KBM-7 (cell line): ENCODE data around the gene SPOCK1.
"Not testable (repeated sequence)": the region's sequence is repeated elsewhere in the genome, so short reads cannot be mapped to it uniquely, and the experiment has no call there.

Source experiments
- DNase-seq: peaks from one replicate; pipeline ENCODE4 v3.0.0-alpha.2; 2015
- in situ Hi-C: fragments of 300-500 bp; cut with MboI; formaldehyde crosslinking; loops from 2 replicates; pipeline ENCODE4 v1.14.3; 2020; ENCODE audit warnings: low sequenced_read_pairs, low pct_unique_long_range_greater_than_20kb, mixed read lengths

Gene SPOCK1

GRCh38 chr5:137405393-137405792 lies 93.7 kb downstream of the SPOCK1 start:
- DNase-seq, result no peak
- in situ Hi-C loops, result no loop called here

GRCh38 chr5:137403869-137404268 lies 95.3 kb downstream of the SPOCK1 start:
- no peak for DNase-seq
- in situ Hi-C loops, result no loop called here

DNA sequence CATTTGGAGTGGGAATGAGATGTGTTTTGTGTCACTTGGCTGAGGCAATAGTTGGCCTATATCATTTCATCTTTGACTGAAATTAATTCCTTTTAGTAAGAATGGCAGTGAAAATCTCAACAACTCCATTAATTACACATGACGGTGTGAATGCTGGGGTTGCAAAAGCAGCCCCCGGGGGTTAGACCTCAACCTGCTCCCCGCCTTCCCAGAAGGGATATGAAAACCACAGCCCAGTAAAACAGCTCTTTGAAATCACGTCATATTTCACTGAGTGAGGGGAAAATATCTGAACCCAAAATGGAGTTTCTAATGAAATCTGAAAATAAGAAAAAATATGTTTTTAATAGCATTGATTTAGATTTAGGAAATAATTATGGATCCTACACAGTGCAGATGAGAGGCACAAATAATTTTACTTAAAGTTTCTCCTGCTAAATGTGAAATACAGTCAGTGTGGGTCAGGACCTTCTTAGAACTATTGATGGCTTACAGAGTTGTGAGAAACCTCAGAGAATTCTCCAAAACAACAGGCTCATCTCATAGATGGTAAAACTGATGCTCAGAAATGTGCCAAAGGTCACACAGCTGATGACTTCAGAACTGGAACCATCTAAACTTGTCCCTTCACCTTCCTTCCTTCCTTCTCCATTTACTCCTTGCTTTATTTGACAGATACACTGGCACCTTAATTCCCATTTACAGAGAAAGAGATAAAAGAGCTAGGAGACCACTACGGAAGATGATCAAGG lies 96.5 kb downstream of the SPOCK1 start:
- in situ Hi-C loops, result no loop called here
- no peak for DNase-seq

DNA sequence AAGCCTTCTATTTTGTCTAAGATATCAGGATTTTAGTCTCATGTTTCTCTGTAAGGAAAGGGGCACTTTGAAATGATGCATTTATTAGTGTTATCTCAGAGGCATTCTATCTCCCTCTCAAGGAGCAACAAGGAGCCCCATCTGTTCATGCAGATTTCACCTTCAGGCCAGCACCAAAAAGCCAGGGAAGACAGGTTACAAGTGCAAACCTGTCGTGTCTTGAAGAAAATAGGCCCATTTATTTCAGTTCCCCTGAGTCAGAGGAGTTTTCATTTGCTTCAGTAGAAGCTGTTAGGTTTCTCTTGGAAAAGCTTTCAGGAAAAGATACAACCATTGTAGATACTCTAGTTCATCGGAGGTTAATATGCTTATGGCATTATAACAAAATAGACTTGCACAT lies 97.2 kb downstream of the SPOCK1 start:
- in situ Hi-C loops, result no loop called here
- no peak for DNase-seq

GRCh38 chr5:137400571-137400970 lies 98.6 kb downstream of the SPOCK1 start:
- in situ Hi-C loops, result no loop called here

GRCh38 chr5:137399911-137400310 lies 99.2 kb downstream of the SPOCK1 start:
- DNase-seq, result no peak
- in situ Hi-C loops, result no loop called here

More at GRCh38 chr5:137400571-137400970, 98.6 kb downstream of the SPOCK1 start:
- no peak for DNase-seq

- in situ Hi-C loops, result no loop called here
- no peak for DNase-seq
Observed at GRCh38 chr5:137398751-137399150, 100.4 kb downstream of the SPOCK1 start.

GRCh38 chr5:137398154-137398553 lies 101.0 kb downstream of the SPOCK1 start:
- DNase-seq, result no peak
- in situ Hi-C loops, result no loop called here

- in situ Hi-C loops, result no loop called here
Observed at GRCh38 chr5:137395011-137395755, 103.9 kb downstream of the SPOCK1 start.

DNA sequence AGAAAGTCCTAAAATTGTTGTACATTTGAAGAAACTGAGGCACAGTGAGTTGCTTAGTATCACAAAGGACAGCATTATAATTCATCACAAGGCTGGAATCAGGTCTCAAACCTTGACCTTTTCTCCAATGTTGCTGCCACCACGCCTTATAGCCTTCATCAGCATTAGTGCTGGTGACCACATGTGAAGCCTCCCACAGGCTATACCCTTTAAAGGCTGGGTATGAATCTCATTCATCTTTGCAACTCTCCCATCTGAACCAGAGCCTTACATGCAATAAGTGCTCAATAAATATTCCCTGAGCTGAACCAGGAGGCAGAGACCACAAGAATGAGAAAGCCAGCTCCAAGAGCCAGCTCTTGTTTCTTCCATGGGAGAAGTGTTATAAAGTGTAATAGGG lies 104.7 kb downstream of the SPOCK1 start:
- in situ Hi-C loops, result no loop called here
- DNase-seq, result no peak

More at GRCh38 chr5:137395011-137395755, 103.9 kb downstream of the SPOCK1 start:
- no peak for DNase-seq

- in situ Hi-C loops, result no loop called here
Observed at GRCh38 chr5:137393196-137393993, 105.7 kb downstream of the SPOCK1 start.

DNA sequence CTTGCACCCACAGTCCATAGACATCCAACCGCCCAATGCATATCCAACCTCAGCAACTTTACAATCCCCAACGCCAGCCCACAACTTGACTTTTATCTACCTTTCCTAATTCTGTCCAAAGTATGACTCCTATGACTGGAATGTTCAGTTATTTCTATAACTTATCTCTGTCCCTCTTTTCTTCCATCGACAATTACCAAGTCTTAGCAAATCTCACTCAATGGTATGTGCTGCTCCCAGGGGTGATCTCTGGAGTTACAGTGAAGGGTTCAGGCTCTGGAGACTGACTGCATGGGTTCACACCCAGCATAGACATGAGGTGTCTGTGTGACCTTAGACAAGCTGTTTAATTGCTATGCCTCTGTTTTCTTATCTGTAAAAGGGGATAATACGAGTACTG lies 106.9 kb downstream of the SPOCK1 start:
- DNase-seq, result no peak
- in situ Hi-C loops, result no loop called here

More at GRCh38 chr5:137393196-137393993, 105.7 kb downstream of the SPOCK1 start:
- DNase-seq, result no peak

GRCh38 chr5:137391044-137391443 lies 108.1 kb downstream of the SPOCK1 start:
- in situ Hi-C loops, DNase-seq: not testable (repeated sequence)

DNA sequence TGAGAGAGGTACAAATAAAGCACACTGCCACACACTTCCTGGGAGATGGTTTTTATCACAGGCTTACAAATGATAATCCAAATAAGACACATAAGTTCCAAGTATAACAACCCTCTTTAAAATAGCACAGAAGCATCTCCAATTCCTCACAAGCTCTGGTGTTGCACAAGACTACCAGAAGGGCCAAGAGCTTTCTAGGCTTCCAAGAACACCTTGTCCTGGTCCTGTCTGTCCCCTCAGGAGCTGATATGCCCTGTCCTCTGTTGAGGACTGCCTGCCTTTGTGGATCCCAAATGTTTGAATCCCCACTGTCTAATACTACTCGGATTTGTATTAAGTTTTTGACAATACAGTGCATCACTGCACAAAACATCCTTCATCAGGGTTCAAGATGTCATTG lies 110.1 kb downstream of the SPOCK1 start:
- in situ Hi-C loops, result no loop called here
- no peak for DNase-seq

- in situ Hi-C loops, result no loop called here
- no peak for DNase-seq
Observed at GRCh38 chr5:137385064-137385463, 114.1 kb downstream of the SPOCK1 start.

- DNase-seq, result no peak
- in situ Hi-C loops, result no loop called here
Observed at GRCh38 chr5:137383909-137384308, 115.2 kb downstream of the SPOCK1 start.

DNA sequence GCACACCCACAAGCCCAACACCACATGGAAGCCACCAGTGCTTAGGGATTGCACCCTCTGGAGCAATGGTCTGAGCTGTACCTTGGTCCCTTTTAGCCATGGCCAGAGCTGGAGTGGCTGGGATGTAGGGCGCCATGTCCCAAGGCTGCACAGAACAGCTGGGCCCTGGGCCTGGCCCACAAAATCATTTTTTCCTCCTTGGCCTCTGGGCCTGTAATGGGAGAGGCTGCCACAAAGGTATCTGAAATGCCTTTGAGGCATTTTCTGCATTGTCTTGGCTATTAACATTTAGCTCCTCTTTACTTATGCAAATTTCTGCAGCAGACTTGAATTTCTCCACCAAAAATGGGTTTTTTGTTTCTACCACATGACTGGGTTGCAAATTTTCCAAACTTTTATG lies 117.6 kb downstream of the SPOCK1 start:
- in situ Hi-C loops, result no loop called here
- no peak for DNase-seq

DNA sequence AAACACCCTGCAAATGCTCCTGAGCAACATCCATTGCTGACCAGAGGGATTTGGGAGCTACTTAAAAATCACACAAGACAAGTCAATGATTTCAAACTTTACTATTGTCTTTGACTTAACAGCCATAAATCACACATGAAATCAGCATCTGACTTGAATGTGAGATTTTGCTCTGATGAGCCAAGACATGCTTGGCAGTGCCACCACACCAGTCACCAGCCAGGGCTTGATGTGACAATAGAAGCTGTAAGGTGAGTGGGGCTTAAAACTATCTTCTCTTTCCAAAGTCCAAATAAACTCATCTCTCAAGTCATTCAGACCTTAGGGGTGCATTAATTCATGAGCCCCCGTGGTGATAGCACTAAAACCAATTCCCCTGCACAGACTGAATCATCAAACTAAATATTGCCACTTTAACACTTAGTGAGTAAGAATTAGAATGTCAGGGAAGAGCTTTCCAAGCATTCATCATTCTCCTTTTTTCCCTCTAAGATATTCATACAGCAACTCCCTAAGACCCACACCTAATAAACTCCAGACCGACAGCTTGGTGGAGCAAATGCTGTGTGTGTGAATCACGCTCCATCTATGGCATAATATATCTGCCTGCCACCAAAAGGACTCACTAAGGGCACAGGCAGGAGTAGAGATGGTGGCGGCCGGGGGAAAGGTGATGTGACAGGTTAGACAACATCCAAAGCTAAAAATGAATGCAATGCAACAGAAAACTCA lies 119.4 kb downstream of the SPOCK1 start:
- DNase-seq, result no peak
- in situ Hi-C loops, result no loop called here
